Transverse colon (tissue), 4 donors: Measurements from ENCODE around the gene DCAF12. TPM values are rescaled to one million over a fixed set of nuclear protein-coding genes. Genes with fewer than 3 reads are reported as not detected.

Experiments
- DNase-seq: peaks from one replicate; pipeline ENCODE4 v3.0.0-alpha.2; 2019
- H3K27ac ChIP-seq, 4 donors: fragments of 200-600 bp; sonication (generic); 2 replicates each; pipeline ENCODE4 v1.5.1; 2016 to 2018; ENCODE audit warnings: inconsistent platforms in 4 of 4
- H3K27me3 ChIP-seq: fragments of 200-600 bp; sonication (generic); 2 replicates; pipeline ENCODE4 v1.5.1; 2017; ENCODE audit warnings: inconsistent platforms
- H3K36me3 ChIP-seq, 4 donors: fragments of 200-600 bp; sonication (generic); 2 replicates each; pipeline ENCODE4 v1.5.1; 2017 to 2019; ENCODE audit warnings: inconsistent platforms in 4 of 4
- H3K4me1 ChIP-seq, 4 donors: fragments of 200-600 bp; sonication (generic); 2 replicates each; pipeline ENCODE4 v1.5.1; 2017 to 2020; ENCODE audit warnings: inconsistent platforms in 4 of 4
- H3K4me3 ChIP-seq, 4 donors: fragments of 200-600 bp; sonication (generic); 1 replicate in 1 of 4; 2 replicates in 3 of 4; pipeline versions ENCODE4 v1.5.1 to v1.6.1; 2017 to 2019; ENCODE audit warnings: inconsistent platforms in 4 of 4
- H3K9me3 ChIP-seq, 2 donors: fragments of 200-600 bp; sonication (generic); 2 replicates each; pipeline ENCODE4 v1.5.1; 2017 to 2019; ENCODE audit warnings: inconsistent platforms in 2 of 2
- EP300 ChIP-seq: sonication (generic); formaldehyde crosslinking; IDR thresholded peaks from one replicate; pipeline ENCODE4 v1.6.1; 2017; ENCODE audit warnings: antibody characterized with exemption, low read depth
- POLR2A ChIP-seq: fragments of 450-650 bp; IDR thresholded peaks from one replicate; pipeline ENCODE4 v1.6.1; 2016; ENCODE audit warnings: antibody characterized with exemption, mild to moderate bottlenecking, moderate library complexity
- POLR2AphosphoS5 ChIP-seq, 3 donors: sonication (generic); formaldehyde crosslinking; IDR thresholded peaks; one replicate each; pipeline ENCODE4 v1.6.1; 2016; ENCODE audit warnings: antibody characterized with exemption in 3 of 3
- WGBS, 2 donors: methylation state at CpG; one replicate each; pipeline ENCODE4 v1.1.5; 2018; ENCODE audit warnings: low coverage in 1 of 2; 5-methylcytosine and 5-hydroxymethylcytosine counted together
- in situ Hi-C, 4 donors: fragments of 200-750 bp; cut with MboI; loops; one replicate each; pipeline versions ENCODE4 v1.15.0 to v1.15.1; 2017; ENCODE audit warnings: low sequenced_read_pairs in 3 of 4, low pct_ligation_motif_present in 1 of 4, low pct_unique_long_range_greater_than_20kb in 1 of 4
- intact Hi-C: fragments of 100-400 bp; cut with DNase I; formaldehyde crosslinking; loops from one replicate; pipeline ENCODE4 v1.15.1; 2023; ENCODE audit warnings: low total_unique reads
- total RNA-seq, 4 donors: library from RNA; depleted of rRNA; stranded (reverse); fragments of >200 nt; gene quantifications; one replicate each; pipeline ENCODE4 v1.1.0, GENCODE V29; 2016
- TF ChIP-seq, protein P1 (sequence below), 5 experiments: fragments of 200-600 bp in 3 of 5; fragments of 450-650 bp in 2 of 5; sonication (generic) in 3 of 5; IDR thresholded peaks; 1 replicate in 2 of 5; 2 replicates in 3 of 5; pipeline ENCODE4 v1.5.1; 2016 to 2017; ENCODE audit warnings: antibody characterized with exemption in 5 of 5, inconsistent platforms in 3 of 5, mild to moderate bottlenecking in 2 of 5, moderate library complexity in 1 of 5

DCAF12 gene
- total RNA-seq, 4 donors from 2014 or later = 22.1 to 29.7 (median 26.3) TPM

DNA sequence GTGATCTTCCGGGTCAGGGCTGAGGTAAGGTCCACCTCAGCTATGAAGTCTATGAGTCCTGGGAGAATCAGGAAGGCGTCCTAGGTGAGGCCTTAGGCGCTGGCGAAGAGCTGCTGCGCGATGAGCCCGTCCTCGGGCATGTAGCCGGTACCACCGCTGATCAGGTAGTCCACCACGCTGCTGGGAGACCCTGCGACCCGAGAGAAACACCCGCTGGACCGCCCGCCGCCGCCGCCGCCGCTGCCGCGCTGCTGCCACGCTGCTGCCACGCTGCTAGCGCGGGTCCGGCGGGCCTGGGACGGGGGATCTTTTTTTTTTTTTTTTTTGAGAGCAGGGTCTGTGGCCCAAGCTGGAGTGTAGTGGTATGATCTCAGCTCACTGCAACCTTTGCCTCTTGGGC lies 8.0 kb upstream of the DCAF12 start:
- 94% methylated on average over 30 of the region's 30 CpGs; no CpG with 5 or more reads in 1 of the 2 donors for WGBS, 2 donors
- in situ Hi-C loops = no loop called here
- Histone ChIP-seq H3K36me3 (no peaks in the 10 kb centered on the region), H3K27me3 (no peaks in the 10 kb centered on the region), H3K27ac (no peak overlapping the region), H3K4me3 (no peak overlapping the region), H3K4me1 (peaks cover 0 to 2% (median under 1%) of the 10 kb centered on the region in 4 donors), H3K9me3 (no peaks in the 10 kb centered on the region)
- intact Hi-C loops = no loop called here
- DNase-seq = no peak
- TF ChIP-seq, protein P1, sequence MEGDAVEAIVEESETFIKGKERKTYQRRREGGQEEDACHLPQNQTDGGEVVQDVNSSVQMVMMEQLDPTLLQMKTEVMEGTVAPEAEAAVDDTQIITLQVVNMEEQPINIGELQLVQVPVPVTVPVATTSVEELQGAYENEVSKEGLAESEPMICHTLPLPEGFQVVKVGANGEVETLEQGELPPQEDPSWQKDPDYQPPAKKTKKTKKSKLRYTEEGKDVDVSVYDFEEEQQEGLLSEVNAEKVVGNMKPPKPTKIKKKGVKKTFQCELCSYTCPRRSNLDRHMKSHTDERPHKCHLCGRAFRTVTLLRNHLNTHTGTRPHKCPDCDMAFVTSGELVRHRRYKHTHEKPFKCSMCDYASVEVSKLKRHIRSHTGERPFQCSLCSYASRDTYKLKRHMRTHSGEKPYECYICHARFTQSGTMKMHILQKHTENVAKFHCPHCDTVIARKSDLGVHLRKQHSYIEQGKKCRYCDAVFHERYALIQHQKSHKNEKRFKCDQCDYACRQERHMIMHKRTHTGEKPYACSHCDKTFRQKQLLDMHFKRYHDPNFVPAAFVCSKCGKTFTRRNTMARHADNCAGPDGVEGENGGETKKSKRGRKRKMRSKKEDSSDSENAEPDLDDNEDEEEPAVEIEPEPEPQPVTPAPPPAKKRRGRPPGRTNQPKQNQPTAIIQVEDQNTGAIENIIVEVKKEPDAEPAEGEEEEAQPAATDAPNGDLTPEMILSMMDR (IDR thresholded peaks at IDR 0.05) = no peak
- no peak for TF ChIP-seq POLR2A
- TF ChIP-seq EP300 = no peak

DNA sequence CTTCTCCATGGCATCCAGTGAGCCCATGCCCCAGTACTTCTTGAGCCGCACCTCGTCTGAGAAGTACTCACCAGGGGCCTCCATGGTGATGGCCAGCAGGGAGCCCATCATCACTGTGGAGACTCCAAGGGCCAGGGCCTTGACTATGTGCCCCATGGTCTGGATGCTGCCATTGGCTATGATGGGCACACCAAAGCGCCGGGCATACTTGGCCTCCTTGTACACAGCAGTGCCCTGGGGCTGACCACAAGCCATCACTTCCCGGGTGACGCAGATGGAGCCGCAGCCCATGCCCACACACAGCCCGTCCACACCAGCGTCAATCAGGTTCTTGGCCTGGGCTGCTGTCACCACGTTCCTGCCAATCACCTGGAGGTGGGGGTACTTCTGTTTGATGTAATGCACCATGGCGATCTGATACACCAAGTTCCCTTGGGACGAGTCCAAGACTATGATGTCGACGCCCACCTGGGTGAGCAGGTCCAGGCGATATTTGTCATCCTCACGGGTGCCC lies 7.0 kb upstream of the DCAF12 start:
- intact Hi-C loops (no loop called here), in situ Hi-C loops (no loop called here)
- no peaks in the 10 kb centered on the region for H3K9me3 ChIP-seq
- no peaks in the 10 kb centered on the region for H3K27me3 ChIP-seq
- TF ChIP-seq POLR2AphosphoS5 (IDR thresholded peaks at IDR 0.05) = no peak
- TF ChIP-seq, protein P1 (IDR thresholded peaks at IDR 0.05) = no peak
- WGBS, 2 donors = 96% methylated on average over 14 of the region's 16 CpGs; no CpG with 5 or more reads in 1 of the 2 donors
- H3K4me1 ChIP-seq = no peaks in the 10 kb centered on the region
- H3K27ac ChIP-seq = no peak overlapping the region
- no peaks in the 10 kb centered on the region for H3K36me3 ChIP-seq
- H3K4me3 ChIP-seq = no peak overlapping the region
- no peak for DNase-seq

DNA sequence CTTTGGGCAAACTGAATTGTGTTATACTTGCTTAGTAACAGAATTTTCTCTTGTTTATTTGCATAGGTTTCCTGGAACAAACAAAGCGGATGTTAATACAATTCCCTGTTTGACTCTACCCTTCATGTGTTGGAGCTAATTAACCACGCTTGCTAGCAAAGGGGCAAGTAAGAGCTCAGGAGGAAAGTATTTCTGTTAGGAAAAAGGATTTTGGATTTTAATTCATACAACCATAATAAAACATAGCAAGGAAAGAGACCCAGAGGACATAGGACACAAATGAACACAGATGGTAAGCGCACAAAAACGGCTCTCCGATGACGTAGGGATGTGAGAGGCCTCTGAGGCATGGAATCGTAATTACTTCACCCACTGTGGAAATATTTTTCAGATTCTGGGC lies 5.1 kb upstream of the DCAF12 start:
- 85 to 92% methylated on average over 7 of the region's 7 CpGs for WGBS, 2 donors
- Histone ChIP-seq H3K4me3 (no peak overlapping the region), H3K4me1 (peaks cover 0 to 7% (median 2%) of the 10 kb centered on the region in 4 donors), H3K27ac (no peak overlapping the region), H3K27me3 (no peaks in the 10 kb centered on the region), H3K36me3 (no peaks in the 10 kb centered on the region), H3K9me3 (no peaks in the 10 kb centered on the region)
- no peak for DNase-seq
- no peak for TF ChIP-seq EP300
- no peak for TF ChIP-seq POLR2AphosphoS5 (IDR thresholded peaks at IDR 0.05)
- TF ChIP-seq, protein P1 (IDR thresholded peaks at IDR 0.05) = no peak
- TF ChIP-seq POLR2A = no peak
- in situ Hi-C loops = no loop called here
- intact Hi-C loops = no loop called here

DNA sequence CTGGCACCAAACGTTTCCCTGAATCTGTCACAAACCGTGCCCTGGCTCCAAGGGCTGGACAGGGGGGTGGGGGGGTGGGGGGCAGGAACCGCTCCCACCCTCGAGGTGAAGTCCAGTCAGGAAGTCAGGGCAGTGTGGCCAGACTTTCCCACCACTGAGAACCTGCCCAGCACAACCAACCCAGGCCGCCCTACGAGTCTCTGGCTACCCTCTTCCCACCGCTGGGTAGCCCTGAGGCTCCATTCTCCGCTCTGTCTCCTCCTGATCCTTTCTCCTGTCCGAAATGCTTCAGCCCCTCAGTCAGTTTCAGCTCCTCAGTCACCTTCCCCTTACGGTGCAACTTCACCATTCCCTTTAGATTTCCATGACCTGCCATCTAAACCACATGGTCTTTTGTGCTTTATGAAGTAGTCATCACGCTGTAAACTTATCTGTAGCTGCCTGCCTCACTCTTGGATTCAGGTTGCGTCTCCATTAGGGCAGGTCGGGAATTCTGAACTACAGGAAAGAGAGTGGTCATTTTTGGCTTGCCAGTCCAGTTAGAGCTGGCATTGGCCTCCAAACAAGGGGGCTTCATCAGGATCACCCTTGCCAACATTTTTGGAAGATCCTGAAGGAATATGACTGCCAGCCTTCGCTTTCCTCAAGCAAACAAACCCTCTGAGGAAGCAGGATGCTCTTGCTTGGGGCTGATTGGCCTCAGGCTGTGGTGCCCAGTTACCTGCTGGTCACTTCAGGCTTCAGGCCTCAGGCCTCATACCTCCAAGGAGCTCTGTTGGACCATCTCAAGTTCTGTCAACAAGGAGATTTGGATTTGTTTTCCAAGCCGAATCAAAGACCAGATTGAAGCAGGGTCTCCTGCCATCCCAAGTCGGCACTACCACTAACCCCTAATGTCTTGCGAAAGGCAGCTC lies 794 bp upstream of the DCAF12 start:
- peak overlapping the region; percentile 13 to 88 (median 74) for H3K4me3 ChIP-seq
- no peaks in the 10 kb centered on the region for H3K9me3 ChIP-seq
- H3K4me1 ChIP-seq = peaks cover 12 to 38% (median 18%) of the 10 kb centered on the region in 4 donors
- no peaks in the 10 kb centered on the region for H3K36me3 ChIP-seq
- 70 to 96% methylated on average over 7 to 17 of the region's 17 CpGs for WGBS, 2 donors
- H3K27ac ChIP-seq = peak overlapping the region; percentile 90 to 97 (median 94)
- no peak for TF ChIP-seq POLR2AphosphoS5 (IDR thresholded peaks at IDR 0.05)
- TF ChIP-seq POLR2A = no peak
- no peak for TF ChIP-seq EP300
- TF ChIP-seq, protein P1 (IDR thresholded peaks at IDR 0.05) = no peak
- in situ Hi-C loops = no loop called here
- intact Hi-C loops = loop anchor here (5.0 kb wide), 1 partner anchor 255 kb away; no protein-coding TSS in a partner anchor
- H3K27me3 ChIP-seq = no peaks in the 10 kb centered on the region
- no peak for DNase-seq
